H9 (cell line): ENCODE results near the gene ATF4. TPM values are rescaled to one million over a fixed set of nuclear protein-coding genes. Genes with fewer than 3 reads are reported as not detected.

ENCODE experiments used
- DNase-seq: peaks from one replicate; pipeline ENCODE4 v3.0.0-alpha.2; 2017
- H2AFZ ChIP-seq: one replicate; pipeline ENCODE4 v1.6.1; 2013; ENCODE audit warnings: mild to moderate bottlenecking, low read length, control low read depth, moderate library complexity
- H2AK5ac ChIP-seq: 2 replicates; pipeline ENCODE4 v1.6.1; 2013; ENCODE audit warnings: low read length, control low read depth, mixed read lengths; ENCODE audit not compliant: insufficient read length
- H2BK120ac ChIP-seq: one replicate; pipeline ENCODE4 v1.6.1; 2013; ENCODE audit warnings: low read depth, mild to moderate bottlenecking, low read length, control low read depth, inconsistent platforms; ENCODE audit not compliant: poor library complexity, severe bottlenecking
- H2BK12ac ChIP-seq: 2 replicates; pipeline ENCODE4 v1.6.1; 2013; ENCODE audit warnings: low read length, control low read depth, mixed read lengths, low read depth; ENCODE audit not compliant: insufficient read length
- H2BK15ac ChIP-seq: 2 replicates; pipeline ENCODE4 v1.6.1; 2013; ENCODE audit warnings: low read depth, low read length, control low read depth
- H2BK20ac ChIP-seq: one replicate; pipeline ENCODE4 v1.6.1; 2013; ENCODE audit warnings: low read depth, mild to moderate bottlenecking, low read length, control low read depth, inconsistent platforms; ENCODE audit not compliant: poor library complexity, severe bottlenecking
- H2BK5ac ChIP-seq: 2 replicates; pipeline ENCODE4 v1.6.1; 2013; ENCODE audit warnings: low read length, control low read depth, mixed read lengths; ENCODE audit not compliant: insufficient read length
- H3K14ac ChIP-seq: 2 replicates; pipeline ENCODE4 v1.6.1; 2013; ENCODE audit warnings: low read length, control low read depth; ENCODE audit not compliant: insufficient read depth
- H3K18ac ChIP-seq: 2 replicates; pipeline ENCODE4 v1.6.1; 2013; ENCODE audit warnings: low read depth, mild to moderate bottlenecking, mixed read lengths, low read length, control low read depth; ENCODE audit not compliant: insufficient read length
- H3K23ac ChIP-seq: 2 replicates; pipeline ENCODE4 v1.6.1; 2013; ENCODE audit warnings: low read length, control low read depth, mixed read lengths, low read depth; ENCODE audit not compliant: insufficient read length
- H3K23me2 ChIP-seq: 2 replicates; pipeline ENCODE4 v1.6.1; 2013; ENCODE audit warnings: low read depth, mild to moderate bottlenecking, mixed read lengths, low read length, control low read depth; ENCODE audit not compliant: insufficient read length, poor library complexity, severe bottlenecking
- H3K27ac ChIP-seq: 2 replicates; pipeline ENCODE4 v1.5.1; 2013; ENCODE audit warnings: low read length, control low read depth, mixed read lengths, low read depth; ENCODE audit not compliant: insufficient read length
- H3K27me3 ChIP-seq: 2 replicates; pipeline ENCODE4 v1.6.1; 2013; ENCODE audit warnings: low read length, control low read depth, inconsistent platforms; ENCODE audit not compliant: insufficient read depth
- H3K4ac ChIP-seq: 2 replicates; pipeline ENCODE4 v1.6.1; 2013; ENCODE audit warnings: low read depth, mild to moderate bottlenecking, control low read depth, inconsistent platforms, low read length, moderate library complexity
- H3K4me1 ChIP-seq: 2 replicates; pipeline ENCODE4 v1.6.1; 2013; ENCODE audit warnings: low read length, control low read depth, inconsistent platforms; ENCODE audit not compliant: insufficient read depth
- H3K4me2 ChIP-seq: 2 replicates; pipeline ENCODE4 v1.6.1; 2013; ENCODE audit warnings: low read length, control low read depth, mixed read lengths; ENCODE audit not compliant: insufficient read length, insufficient read depth
- H3K56ac ChIP-seq: 2 replicates; pipeline ENCODE4 v1.6.1; 2013; ENCODE audit warnings: low read depth, mild to moderate bottlenecking, mixed read lengths, low read length, control low read depth; ENCODE audit not compliant: insufficient read length
- H3K79me1 ChIP-seq: 2 replicates; pipeline ENCODE4 v1.6.1; 2013; ENCODE audit warnings: low read depth, mild to moderate bottlenecking, moderate library complexity, low read length, control low read depth, inconsistent platforms; ENCODE audit not compliant: insufficient read depth, poor library complexity, severe bottlenecking
- H3K79me2 ChIP-seq: 2 replicates; pipeline ENCODE4 v1.6.1; 2013; ENCODE audit warnings: low read length, control low read depth, inconsistent platforms; ENCODE audit not compliant: insufficient read depth
- H3K9ac ChIP-seq: 2 replicates; pipeline ENCODE4 v1.6.1; 2013; ENCODE audit warnings: low read length, control low read depth, mixed read lengths; ENCODE audit not compliant: insufficient read length; ENCODE audit errors: extremely low read depth
- H3K9me3 ChIP-seq: one replicate; pipeline ENCODE4 v1.6.1; 2013; ENCODE audit warnings: low read depth, low read length, inconsistent platforms; ENCODE audit not compliant: control insufficient read depth
- H3T11ph ChIP-seq: one replicate; pipeline ENCODE4 v1.6.1; 2013; ENCODE audit warnings: mild to moderate bottlenecking, low read length, control low read depth, inconsistent platforms
- H4K20me1 ChIP-seq: one replicate; pipeline ENCODE4 v1.6.1; 2013; ENCODE audit not compliant: control insufficient read depth, insufficient read length, insufficient read depth
- H4K5ac ChIP-seq: 2 replicates; pipeline ENCODE4 v1.6.1; 2013; ENCODE audit warnings: low read depth, mild to moderate bottlenecking, mixed read lengths, low read length, control low read depth; ENCODE audit not compliant: insufficient read length
- H4K8ac ChIP-seq: replicated peaks from 2 replicates; pipeline ENCODE4 v1.6.1; 2013; ENCODE audit warnings: low read length, control low read depth, mixed read lengths, low read depth; ENCODE audit not compliant: insufficient read length
- H4K91ac ChIP-seq: 2 replicates; pipeline ENCODE4 v1.6.1; 2013; ENCODE audit warnings: low read depth, mild to moderate bottlenecking, moderate library complexity, mixed read lengths, low read length, control low read depth; ENCODE audit not compliant: insufficient read length
- H3K27ac Mint-ChIP-seq, 3 experiments: 2 replicates in 2 of 3; 3 replicates in 1 of 3; pipeline ENCODE4 v1.8.0; 2020 to 2021; ENCODE audit warnings: mixed read lengths in 3 of 3, mild to moderate bottlenecking in 1 of 3, moderate library complexity in 1 of 3
- H3K27me3 Mint-ChIP-seq: 2 replicates; pipeline ENCODE4 v1.8.0; 2021; ENCODE audit warnings: low read depth, mild to moderate bottlenecking, moderate library complexity, mixed read lengths
- H3K36me3 Mint-ChIP-seq, 3 experiments: 2 replicates in 2 of 3; 3 replicates in 1 of 3; pipeline ENCODE4 v1.8.0; 2020 to 2021; ENCODE audit warnings: low read depth in 3 of 3, mixed read lengths in 3 of 3; ENCODE audit not compliant: insufficient read depth in 1 of 3
- H3K4me1 Mint-ChIP-seq, 2 experiments: 2 replicates each; pipeline ENCODE4 v1.8.0; 2020; ENCODE audit warnings: mixed read lengths in 2 of 2
- H3K4me3 Mint-ChIP-seq, 2 experiments: 2 replicates in 1 of 2; 3 replicates in 1 of 2; pipeline ENCODE4 v1.8.0; 2020 to 2021; ENCODE audit warnings: mild to moderate bottlenecking in 2 of 2, mixed read lengths in 2 of 2, moderate library complexity in 1 of 2
- H3K9me3 Mint-ChIP-seq, 2 experiments: 2 replicates in 1 of 2; 3 replicates in 1 of 2; pipeline ENCODE4 v1.8.0; 2020; ENCODE audit warnings: mild to moderate bottlenecking in 2 of 2, mixed read lengths in 2 of 2, moderate library complexity in 1 of 2
- WGBS: extraction: QIAGEN DNeasy Blood & Tissue Kit; methylation state at CpG from one replicate; pipeline ENCODE4 v1.1.7; 2013; ENCODE audit warnings: missing lambda C conversion rate, low lambda C conversion rate, mixed read lengths; ENCODE audit not compliant: insufficient read length; ENCODE audit errors: extremely low coverage; 5-methylcytosine and 5-hydroxymethylcytosine counted together
- total RNA-seq: library from RNA; stranded (reverse); gene quantifications from 2 replicates; pipeline ENCODE4 v1.2.1, GENCODE V29; 2021
- TF ChIP-seq, protein P1 (sequence below): fragments of 200-600 bp; sonication (generic); conservative IDR thresholded peaks from 3 replicates; pipeline ENCODE4 v1.8.0; 2021; ENCODE audit warnings: antibody characterized with exemption, mild to moderate bottlenecking

The ATF4 gene
- total RNA-seq, 1 experiment from 2014 or later, result 455 TPM

DNA sequence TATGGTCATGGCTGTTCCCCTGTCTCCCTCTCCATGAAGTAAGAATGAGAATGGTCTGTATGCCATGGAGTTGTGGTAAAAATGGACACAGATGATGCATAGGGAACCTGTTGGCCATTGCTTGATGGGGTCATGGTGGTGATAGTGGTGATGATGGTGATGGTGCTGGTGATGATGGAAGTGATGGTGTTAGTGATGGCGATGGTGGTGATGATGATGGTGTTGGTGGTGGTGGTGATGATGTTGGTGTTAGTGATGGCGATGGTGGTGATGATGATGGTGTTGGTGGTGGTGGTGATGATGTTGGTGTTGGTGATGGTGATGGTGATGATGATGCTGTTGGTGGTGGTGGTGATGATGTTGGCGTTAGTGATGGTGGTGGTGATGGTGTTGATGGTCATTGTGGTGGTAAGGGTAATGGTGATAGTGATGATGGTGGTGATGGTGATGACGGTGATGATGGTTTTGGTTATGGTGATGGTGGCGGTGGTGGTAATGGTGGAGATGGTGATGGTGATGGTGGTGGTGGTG, 45.1 kb downstream of the ATF4 start:
- H3K4ac ChIP-seq, result no peak overlapping the region
- no peak overlapping the region for H2AFZ ChIP-seq

More for the DNA sequence above, 45.1 kb downstream of the ATF4 start:
- no peak overlapping the region for H2BK20ac ChIP-seq
- H3K27ac Mint-ChIP-seq, result no peak overlapping the region; a peak in 1 of 7 replicates
- no peak overlapping the region for H4K8ac ChIP-seq
- peaks cover 0 to 6% of the 10 kb centered on the region in 2 experiments; a peak in 2 of 4 replicates for H3K4me1 Mint-ChIP-seq
- H2BK15ac ChIP-seq, result no peak overlapping the region
- no peak for DNase-seq
- H3K9ac ChIP-seq, result no peak overlapping the region
- TF ChIP-seq, protein P1, sequence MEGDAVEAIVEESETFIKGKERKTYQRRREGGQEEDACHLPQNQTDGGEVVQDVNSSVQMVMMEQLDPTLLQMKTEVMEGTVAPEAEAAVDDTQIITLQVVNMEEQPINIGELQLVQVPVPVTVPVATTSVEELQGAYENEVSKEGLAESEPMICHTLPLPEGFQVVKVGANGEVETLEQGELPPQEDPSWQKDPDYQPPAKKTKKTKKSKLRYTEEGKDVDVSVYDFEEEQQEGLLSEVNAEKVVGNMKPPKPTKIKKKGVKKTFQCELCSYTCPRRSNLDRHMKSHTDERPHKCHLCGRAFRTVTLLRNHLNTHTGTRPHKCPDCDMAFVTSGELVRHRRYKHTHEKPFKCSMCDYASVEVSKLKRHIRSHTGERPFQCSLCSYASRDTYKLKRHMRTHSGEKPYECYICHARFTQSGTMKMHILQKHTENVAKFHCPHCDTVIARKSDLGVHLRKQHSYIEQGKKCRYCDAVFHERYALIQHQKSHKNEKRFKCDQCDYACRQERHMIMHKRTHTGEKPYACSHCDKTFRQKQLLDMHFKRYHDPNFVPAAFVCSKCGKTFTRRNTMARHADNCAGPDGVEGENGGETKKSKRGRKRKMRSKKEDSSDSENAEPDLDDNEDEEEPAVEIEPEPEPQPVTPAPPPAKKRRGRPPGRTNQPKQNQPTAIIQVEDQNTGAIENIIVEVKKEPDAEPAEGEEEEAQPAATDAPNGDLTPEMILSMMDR, result no peak
- H3K4me3 Mint-ChIP-seq, result peak overlapping the region in 1 of 2 experiments; percentile 1; a peak in 1 of 5 replicates
- no peak overlapping the region for H3K56ac ChIP-seq
- H2BK120ac ChIP-seq, result no peak overlapping the region
- H3K27me3 Mint-ChIP-seq, result peaks cover 6% of the 10 kb centered on the region
- H3K14ac ChIP-seq, result no peak overlapping the region
- no peak overlapping the region for H3K4me2 ChIP-seq
- no peak overlapping the region for H4K91ac ChIP-seq
- no peak overlapping the region for H3K27ac ChIP-seq
- no peaks in the 10 kb centered on the region for H3K79me2 ChIP-seq
- no peaks in the 10 kb centered on the region for H3K9me3 ChIP-seq
- no peak overlapping the region for H2AK5ac ChIP-seq
- no peaks in the 10 kb centered on the region for H3K79me1 ChIP-seq
- H3T11ph ChIP-seq, result no peak overlapping the region
- no peak overlapping the region for H3K23ac ChIP-seq
- 100% methylated on average over 4 of the region's 5 CpGs for WGBS
- H3K9me3 Mint-ChIP-seq, result peaks cover 7 to 8% of the 10 kb centered on the region in 2 experiments
- no peaks in the 10 kb centered on the region for H3K27me3 ChIP-seq
- H3K36me3 Mint-ChIP-seq, result peaks cover 0 to 5% (median 0%) of the 10 kb centered on the region in 3 experiments; a peak in 1 of 7 replicates
- no peak overlapping the region for H3K18ac ChIP-seq
- no peak overlapping the region for H2BK12ac ChIP-seq
- peak overlapping the region; percentile 58 for H4K5ac ChIP-seq
- no peaks in the 10 kb centered on the region for H3K23me2 ChIP-seq
- no peak overlapping the region for H2BK5ac ChIP-seq
- no peaks in the 10 kb centered on the region for H4K20me1 ChIP-seq
- H3K4me1 ChIP-seq, result no peaks in the 10 kb centered on the region
